Thyroid gland (tissue), 4 donors: ENCODE data around the gene LIX1. TPM values are rescaled to one million over a fixed set of nuclear protein-coding genes. Genes with fewer than 3 reads are reported as not detected.

Experiments
- DNase-seq, 2 donors: peaks; one replicate each; pipeline ENCODE4 v3.0.0-alpha.2; 2019
- H3K27ac ChIP-seq, 3 donors: fragments of 200-600 bp; sonication (generic); 1 replicate in 2 of 3; 2 replicates in 1 of 3; pipeline ENCODE4 v1.5.1; 2016 to 2019; ENCODE audit warnings: mild to moderate bottlenecking in 1 of 3, moderate library complexity in 1 of 3
- H3K27me3 ChIP-seq: fragments of 200-600 bp; sonication (generic); one replicate; pipeline ENCODE4 v1.5.1; 2019
- H3K36me3 ChIP-seq, 2 donors: fragments of 200-600 bp; sonication (generic); one replicate each; pipeline ENCODE4 v1.5.1; 2016 to 2019
- H3K4me1 ChIP-seq, 2 donors: fragments of 200-600 bp; sonication (generic); one replicate each; pipeline ENCODE4 v1.5.1; 2017 to 2019
- H3K4me3 ChIP-seq, 3 donors: fragments of 200-600 bp; sonication (generic); replicated peaks in 1 of 3; 1 replicate in 2 of 3; 2 replicates in 1 of 3; pipeline ENCODE4 v1.5.1; 2016; ENCODE audit warnings: mild to moderate bottlenecking in 1 of 3
- H3K9me3 ChIP-seq: fragments of 200-600 bp; sonication (generic); one replicate; pipeline ENCODE4 v1.5.1; 2017
- POLR2A ChIP-seq, 2 donors: fragments of 450-650 bp; IDR thresholded peaks; one replicate each; pipeline ENCODE4 v1.6.1; 2017; ENCODE audit warnings: antibody characterized with exemption in 2 of 2, mild to moderate bottlenecking in 2 of 2, moderate library complexity in 1 of 2
- WGBS, 2 donors: methylation state at CpG; one replicate each; pipeline ENCODE4 v1.1.5; 2017; 5-methylcytosine and 5-hydroxymethylcytosine counted together
- intact Hi-C: fragments of 100-400 bp; cut with DNase I; formaldehyde crosslinking; loops from one replicate; pipeline ENCODE4 v1.15.1; 2023
- small RNA-seq: library from RNA; depleted of rRNA; stranded (forward); fragments of <200 nt; gene quantifications from one replicate; pipeline ENCODE3, GENCODE V24; 2016
- total RNA-seq, 4 donors: library from RNA; depleted of rRNA; stranded (reverse); fragments of >200 nt; gene quantifications; one replicate each; pipeline ENCODE4 v1.2.3, GENCODE V29; 2016
- TF ChIP-seq, protein P1 (sequence below), 6 experiments: fragments of 200-600 bp in 3 of 6; fragments of 450-650 bp in 3 of 6; sonication (generic) in 3 of 6; IDR thresholded peaks; one replicate each; pipeline ENCODE4 v1.5.1; 2016 to 2019; ENCODE audit warnings: antibody characterized with exemption in 6 of 6, mild to moderate bottlenecking in 2 of 6, inconsistent platforms in 1 of 6, moderate library complexity in 1 of 6

The LIX1 gene
- total RNA-seq, 4 donors from 2014 or later = 0.89 to 5.5 (median 1.7) TPM

DNA sequence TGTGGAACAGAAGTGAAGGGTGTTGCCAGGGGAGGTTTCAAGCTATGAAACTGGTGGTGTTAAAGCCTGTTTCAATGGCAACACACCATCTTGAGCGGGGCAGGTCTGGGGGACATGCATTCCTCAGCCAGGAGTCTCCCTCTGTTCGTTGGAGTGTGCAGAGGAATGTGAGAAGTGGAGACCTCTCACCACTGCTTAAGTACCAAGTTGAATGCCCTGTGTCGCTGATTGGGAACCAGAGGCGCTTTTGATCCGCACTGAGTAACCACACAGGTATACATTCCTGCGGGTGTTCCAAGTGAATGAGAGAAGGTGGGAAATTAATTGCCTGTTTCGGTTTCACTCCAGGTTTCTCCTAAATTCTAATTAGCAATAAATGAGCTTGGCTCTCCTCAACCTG lies 99.4 kb downstream of the LIX1 start:
- WGBS, 2 donors = 33 to 43% methylated on average over 7 of the region's 7 CpGs
- Histone ChIP-seq H3K36me3 (no peaks in the 10 kb centered on the region), H3K27ac (peak overlapping the region; percentile 15 to 64 (median 31)), H3K4me1 (peaks cover 16 to 26% of the 10 kb centered on the region in 2 donors), H3K4me3 (no peak overlapping the region), H3K27me3 (no peaks in the 10 kb centered on the region), H3K9me3 (no peaks in the 10 kb centered on the region)
- DNase-seq = peak; percentile 79 to 80
- TF ChIP-seq POLR2A (IDR thresholded peaks at IDR 0.05) = no peak
- TF ChIP-seq, protein P1, sequence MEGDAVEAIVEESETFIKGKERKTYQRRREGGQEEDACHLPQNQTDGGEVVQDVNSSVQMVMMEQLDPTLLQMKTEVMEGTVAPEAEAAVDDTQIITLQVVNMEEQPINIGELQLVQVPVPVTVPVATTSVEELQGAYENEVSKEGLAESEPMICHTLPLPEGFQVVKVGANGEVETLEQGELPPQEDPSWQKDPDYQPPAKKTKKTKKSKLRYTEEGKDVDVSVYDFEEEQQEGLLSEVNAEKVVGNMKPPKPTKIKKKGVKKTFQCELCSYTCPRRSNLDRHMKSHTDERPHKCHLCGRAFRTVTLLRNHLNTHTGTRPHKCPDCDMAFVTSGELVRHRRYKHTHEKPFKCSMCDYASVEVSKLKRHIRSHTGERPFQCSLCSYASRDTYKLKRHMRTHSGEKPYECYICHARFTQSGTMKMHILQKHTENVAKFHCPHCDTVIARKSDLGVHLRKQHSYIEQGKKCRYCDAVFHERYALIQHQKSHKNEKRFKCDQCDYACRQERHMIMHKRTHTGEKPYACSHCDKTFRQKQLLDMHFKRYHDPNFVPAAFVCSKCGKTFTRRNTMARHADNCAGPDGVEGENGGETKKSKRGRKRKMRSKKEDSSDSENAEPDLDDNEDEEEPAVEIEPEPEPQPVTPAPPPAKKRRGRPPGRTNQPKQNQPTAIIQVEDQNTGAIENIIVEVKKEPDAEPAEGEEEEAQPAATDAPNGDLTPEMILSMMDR (IDR thresholded peaks at IDR 0.05) = no peak
- intact Hi-C loops = no loop called here

Small RNA genes within 50 kb of the gene (small RNA-seq; reads per million reads assigned to genes)
- not detected for gene RNU1-73P

Other genes with a start within 250 kb of the LIX1 start
- 10 to 100 TPM; 35.0 to 59.9 (median 45.2) TPM for gene LNPEP, start 206.5 kb downstream of the LIX1 start, total RNA-seq
- 10 to 100 TPM; 11.0 to 19.2 (median 15.9) TPM for gene RIOK2, start 40.6 kb upstream of the LIX1 start, total RNA-seq